ENCODE data around the gene BAG2.

Gene BAG2

DNA sequence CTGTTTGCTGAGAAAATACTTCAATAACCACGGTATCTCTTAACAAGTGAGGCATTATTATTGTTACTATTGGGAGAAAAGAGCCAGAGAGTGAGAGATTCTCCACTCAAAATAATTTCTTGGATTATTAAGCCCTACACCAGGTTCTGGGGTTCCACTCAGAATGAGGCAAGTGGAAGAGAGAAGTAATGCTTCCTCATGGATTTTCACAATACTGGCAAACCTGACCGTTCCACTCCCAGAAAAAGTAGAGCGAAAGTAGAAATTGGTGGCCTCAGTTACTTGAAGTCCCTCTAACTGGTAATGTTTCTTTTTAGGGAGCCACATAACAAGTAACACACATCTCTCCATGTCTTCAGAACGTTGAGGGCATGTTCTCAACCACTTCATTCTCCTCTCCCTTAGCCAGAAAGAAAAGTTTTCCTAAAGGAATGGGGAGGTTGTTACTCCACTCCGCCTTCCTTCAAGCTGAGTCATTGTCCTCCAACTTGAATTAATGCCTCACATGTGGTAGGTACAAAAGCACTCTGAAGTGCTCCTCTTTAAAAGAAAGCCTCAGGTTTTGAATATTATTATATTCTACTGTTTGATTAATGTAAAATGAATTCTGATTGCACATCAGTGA, 1.9 kb downstream of the BAG2 start:
- no peak for DNase-seq (ENCODE audit: low read depth in 3 of 3)

DNA sequence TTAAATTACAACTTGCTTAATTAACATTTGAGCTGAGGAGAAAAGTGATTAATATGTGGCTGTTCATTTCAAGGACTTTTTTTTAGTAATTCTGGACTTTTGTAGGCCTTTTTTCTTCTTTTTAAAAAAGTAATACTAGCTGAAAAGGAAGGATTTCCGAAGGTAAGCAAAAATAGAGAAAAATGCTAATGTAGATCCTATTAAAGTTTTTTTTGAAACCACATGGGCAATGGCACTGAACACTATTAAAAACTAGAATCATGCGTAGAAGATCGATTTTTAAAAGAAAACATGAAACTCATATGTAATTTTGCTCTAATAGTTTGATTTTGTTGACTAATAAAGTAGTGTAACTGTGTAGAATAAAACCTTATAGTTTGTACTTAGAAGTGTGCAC, 2.4 kb downstream of the BAG2 start:
- DNase-seq (ENCODE audit: low read depth in 3 of 3), result no peak

DNA sequence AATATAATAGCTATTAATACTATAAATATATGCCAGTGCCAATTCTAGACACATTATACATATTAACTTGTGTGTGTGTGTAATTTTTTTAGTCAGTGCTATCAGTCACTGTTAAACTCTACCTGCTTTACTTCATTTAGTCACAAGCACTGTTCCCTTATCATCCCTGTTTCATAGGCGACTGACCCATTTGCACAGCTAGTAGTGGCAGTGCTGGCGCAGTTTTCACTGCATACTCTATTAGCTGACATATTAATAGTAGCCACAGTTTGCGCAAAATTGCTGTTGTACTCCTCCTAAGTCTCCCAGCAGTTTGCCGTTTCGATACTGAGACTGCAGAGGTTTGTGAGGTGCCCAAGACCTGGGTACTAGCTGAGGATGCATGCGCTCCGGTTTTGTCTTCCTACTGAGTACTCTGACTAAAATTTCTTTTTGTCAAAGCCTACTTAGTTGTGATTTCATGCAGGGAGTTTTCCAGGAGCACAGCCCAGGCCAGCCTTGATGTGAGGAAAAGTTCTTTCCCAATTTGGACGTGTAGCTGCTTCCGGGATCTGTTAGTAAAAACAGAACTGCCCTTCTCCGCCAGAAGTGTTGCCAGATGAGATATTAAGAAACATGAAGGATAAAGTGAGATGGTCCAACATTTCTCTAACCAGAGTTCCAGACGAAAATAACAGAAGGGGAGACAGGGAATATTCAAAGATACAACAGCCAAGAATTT, 5.6 kb downstream of the BAG2 start:
- DNase-seq (ENCODE audit: low read depth in 3 of 3), result no peak

DNA sequence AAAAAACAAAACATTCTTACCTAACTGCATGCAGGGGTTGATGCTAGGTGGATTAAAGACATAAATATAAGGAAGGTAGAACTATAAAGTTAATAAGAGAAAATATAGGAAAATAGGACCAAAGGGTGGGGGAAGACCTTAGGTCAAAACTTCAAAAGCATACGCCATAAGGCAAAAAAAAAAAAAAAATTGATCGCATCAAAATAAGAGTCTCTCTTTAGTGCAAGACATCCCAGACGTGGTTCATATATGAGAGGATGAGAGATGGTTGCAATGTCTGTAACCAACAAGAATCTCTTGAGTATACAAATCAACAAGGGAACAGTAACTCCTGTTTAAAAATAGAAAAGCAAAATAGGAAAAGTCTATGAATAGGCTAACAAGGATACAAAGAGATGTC, 8.5 kb downstream of the BAG2 start:
- DNase-seq (ENCODE audit: low read depth in 3 of 3), result no peak

DNA sequence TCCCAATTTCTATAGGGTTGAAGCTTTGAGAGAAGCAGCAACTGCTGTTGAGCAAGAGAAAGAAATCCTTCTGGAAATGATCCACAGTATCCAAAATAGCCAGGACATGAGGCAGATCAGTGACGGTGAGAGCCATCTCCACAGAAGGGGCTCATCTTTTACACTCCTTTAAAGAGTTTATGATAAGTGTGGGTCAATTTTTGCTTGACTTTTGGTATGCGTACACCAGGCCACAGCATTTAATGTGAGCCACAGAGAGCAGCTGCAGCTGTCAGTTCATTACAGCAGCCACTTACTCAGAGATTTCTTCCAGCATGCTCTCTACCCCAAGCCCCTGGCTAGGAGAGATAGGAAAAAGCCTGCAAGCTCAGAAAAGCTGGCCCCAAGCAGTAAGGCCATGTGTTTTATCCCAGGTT, 9.9 kb downstream of the BAG2 start:
- no peak for DNase-seq (ENCODE audit: low read depth in 3 of 3)

DNA sequence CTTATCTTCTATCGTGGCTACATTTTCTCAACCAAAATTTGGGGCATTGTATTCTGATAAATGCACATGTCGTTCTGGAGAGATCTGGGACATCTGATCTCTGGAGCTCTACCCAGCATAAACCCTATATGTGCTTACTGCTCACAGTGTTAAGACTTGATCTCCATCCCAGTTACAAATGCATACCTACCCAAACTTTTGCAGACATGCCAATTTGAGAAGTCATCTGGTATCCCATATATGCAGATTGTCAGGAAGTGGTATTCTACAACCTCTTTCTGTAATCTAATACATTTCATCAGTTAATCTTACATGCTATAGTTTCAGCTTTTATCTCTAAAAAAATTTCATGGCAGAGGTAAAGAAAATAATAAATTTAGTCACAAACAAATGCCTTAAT, 11.2 kb downstream of the BAG2 start:
- DNase-seq (ENCODE audit: low read depth in 3 of 3), result no peak

DNA sequence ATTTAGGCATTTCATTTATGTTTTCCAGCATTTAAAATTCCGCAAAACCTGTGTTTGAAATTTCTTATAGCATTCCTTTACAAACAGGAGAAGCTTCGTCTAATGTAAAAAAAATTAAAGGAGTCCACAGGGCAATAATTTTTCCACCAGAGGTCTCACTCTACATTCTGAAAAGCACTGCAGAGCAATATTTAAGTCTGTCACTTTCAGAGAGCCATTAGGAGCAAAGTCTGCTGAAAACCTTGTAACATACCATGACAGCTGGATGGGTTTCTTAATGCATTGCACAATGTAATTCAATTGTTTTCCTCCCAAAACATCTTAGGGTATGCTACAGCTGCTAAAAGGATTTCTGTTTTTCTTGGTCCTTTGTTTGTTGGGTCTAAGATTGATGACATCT, 18.0 kb downstream of the BAG2 start:
- no peak for DNase-seq (ENCODE audit: low read depth in 3 of 3)

DNA sequence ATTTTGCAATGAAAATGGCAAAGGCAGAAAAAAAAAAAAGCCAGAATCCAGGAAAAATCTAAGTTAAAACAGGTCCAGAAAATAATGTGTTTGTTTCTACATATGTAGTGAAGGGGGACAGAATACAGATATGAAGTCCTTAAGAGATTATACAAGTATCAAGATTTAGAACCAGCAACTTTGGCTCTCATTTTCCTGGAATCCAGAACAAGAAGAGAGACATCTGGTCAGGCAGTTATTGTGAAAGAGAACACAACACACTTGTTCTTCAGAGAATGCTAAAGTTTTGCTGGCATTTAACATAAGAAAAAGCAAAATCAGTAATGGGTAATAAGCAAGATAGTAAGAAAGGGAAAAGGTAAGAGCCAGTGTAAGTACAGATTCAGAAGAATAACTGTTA, 21.1 kb downstream of the BAG2 start:
- no peak for DNase-seq (ENCODE audit: low read depth in 3 of 3)

DNA sequence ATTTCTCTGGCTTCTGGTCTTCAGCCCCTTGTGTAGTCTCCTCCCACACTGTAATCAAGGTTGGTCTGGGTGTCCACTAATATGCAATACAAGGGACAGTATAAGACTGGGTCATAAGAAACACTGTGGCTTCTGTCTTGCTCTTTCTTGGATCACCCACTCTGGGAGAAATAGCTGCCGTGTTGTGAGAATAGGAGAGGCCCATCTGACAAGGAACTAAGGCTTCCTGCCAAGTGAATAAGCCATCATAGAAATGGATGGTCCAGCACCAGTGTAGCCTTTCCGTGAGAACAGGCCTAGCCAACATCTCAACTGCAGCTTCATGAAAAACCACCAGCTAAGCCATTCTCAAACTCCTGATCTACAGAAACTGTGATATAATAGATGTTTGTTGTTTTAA, 23.3 kb downstream of the BAG2 start:
- DNase-seq (ENCODE audit: low read depth in 3 of 3), result no peak

DNA sequence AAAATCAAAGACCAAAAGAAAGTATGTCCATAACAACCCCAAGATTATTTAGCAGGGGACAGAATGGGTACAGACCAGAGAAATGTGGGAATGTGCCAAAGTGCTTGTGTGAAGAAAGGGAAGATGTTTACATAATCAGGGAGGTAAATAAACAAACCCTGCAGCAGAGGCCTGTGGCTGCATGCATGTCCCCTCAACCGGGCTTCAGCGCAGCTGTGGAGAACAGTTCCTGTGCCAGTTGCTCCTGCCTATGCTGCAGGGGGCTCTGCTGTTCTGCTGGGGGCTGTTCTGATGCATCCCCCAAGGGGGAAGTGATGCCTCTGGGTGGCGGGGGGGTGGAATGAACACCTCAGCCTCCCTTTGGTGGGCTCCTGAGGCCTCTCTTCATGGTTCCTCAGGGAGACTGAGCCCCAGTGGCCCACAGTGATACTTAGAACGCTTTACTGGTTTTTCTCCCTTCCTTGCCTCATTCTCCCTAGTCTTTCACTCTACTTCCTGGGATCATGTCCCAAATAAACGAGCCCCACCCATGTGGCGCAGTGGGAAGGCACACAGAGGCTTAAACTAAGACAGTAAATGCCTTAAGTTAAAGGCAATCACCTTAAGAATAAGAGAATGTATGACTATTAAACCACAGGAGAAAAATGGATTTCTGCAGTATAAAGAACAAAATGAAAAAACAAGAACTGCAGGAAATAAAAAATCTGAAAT, 27.0 kb downstream of the BAG2 start:
- no peak for DNase-seq (ENCODE audit: low read depth in 3 of 3)

DNA sequence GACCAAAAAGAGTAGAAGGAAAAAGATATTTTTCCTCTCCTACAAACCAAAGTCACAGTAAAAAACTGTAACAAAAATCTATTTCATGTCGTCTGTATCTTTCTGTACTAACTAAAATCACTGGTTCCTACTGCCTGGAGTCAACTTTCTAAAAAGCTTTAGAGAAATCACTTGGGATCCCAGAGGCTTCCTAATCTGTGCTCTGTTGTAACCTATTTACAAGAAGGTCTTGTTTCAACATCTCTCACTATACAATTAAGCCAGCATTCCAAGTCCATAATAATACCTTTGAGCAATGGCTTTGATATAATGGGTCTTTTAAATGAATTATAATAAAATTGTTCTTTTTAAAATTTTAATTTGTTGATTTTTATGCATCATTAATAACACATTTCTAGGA, 29.6 kb downstream of the BAG2 start:
- DNase-seq (ENCODE audit: low read depth in 3 of 3), result no peak

DNA sequence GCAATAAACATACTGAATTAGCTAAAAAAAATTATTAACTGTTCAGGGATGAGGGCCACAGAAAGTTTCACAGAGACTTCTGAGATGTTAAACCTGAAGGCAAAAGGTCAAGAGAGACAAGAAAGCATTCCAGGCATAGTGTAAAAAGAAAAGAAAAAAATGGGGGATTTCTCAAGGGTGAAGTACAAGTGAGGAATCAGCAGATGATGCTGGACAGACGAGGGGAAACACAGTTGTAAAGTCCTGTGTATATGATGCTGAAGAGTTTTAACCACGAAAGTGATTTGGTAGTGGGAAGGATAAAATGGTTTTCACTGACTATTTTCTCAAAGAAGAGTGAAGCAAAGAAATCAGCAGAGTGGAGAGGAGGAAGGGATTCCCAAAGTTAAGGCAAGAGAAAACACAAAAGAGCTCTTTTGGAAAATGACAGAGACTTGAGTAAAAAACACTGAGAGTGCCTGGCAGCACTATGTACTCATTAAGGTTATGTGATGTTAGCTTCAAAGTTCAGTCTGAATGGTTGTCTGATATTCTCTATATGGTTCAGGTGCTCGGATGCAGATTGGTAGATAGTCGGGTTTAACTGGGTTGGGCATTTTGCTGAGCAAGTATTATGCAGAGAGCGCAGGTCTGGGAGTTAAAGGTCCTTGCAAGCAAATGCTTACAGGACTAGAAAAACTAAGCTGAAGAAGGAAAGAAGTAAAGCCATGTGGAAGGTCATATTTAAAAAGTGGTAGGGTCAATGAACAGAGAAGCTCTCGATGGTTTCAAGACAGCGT, 33.6 kb downstream of the BAG2 start:
- no peak for DNase-seq (ENCODE audit: low read depth in 3 of 3)

DNA sequence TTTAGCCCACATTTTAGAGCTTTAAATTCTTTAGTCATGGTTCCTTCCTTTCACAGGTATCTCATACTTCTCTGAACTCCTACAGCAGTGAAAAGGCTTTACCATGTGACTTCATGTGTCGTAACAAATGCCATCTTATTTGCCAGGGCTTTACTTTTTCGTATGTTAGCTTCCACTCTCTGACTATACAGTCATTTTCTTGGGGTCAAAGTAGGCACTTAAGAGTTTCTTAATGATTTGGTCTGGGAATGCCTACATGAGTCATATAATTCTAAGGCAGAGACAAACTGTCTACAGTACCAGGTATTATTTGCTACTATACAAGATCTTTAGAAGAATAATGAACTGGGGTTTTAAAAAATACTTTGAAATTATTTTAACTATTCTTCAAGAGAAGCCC, 35.0 kb downstream of the BAG2 start:
- no peak for DNase-seq (ENCODE audit: low read depth in 3 of 3)

DNA sequence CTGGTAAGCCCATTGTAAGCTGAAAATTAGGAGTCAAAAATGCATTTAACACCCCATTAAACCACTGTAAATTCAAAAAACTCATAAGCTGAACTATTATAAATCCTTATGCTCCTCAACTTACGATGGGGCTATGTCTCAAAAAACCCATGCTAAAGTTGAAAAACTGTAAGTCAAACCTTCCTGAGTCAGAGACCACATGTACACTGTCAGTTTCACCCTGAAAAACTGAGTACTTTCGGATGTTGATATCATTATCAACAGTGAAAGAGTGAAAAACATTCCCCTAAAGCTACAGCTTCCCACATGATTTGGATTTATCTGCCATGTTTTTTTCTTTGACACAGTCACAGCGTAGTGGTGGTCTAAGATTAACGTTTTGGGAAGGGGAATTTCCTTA, 35.7 kb downstream of the BAG2 start:
- DNase-seq (ENCODE audit: low read depth in 3 of 3), result no peak

DNA sequence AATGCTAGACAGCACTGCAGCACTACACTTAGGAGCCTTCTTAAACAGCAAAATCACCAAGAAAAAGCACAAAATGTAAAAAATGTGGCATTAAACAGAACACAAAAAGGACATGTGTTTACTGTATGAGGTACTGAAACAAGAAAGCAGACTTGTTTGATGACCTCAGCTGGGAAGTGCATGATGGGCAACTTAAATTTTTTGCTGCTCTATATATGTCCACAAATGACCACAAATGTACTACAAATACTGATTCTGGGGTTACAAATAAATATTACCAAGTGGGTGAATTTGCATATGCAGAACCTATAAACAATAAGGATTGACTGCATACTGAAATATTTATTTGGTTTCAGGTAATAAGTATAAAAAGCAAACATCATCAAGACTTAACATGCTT, 36.9 kb downstream of the BAG2 start:
- DNase-seq (ENCODE audit: low read depth in 3 of 3), result no peak

DNA sequence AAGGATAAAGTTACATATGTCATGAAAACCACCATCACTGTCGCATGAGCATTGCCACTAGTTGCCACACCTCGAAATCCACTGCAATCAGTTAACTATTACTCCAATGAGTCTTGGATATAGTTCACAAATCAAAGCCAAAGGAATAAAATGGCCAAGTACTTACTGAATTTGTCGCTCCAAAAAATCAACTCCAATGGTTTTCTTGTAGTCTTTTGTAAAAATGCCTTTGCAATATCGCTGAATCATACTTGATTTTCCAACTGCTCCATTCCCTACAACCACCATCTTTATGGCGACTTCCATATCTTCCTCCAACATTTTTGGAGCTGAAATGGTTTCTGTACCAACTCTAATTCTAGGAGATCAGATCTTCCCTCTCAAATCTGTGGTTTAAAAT, 37.9 kb downstream of the BAG2 start:
- no peak for DNase-seq (ENCODE audit: low read depth in 3 of 3)

DNA sequence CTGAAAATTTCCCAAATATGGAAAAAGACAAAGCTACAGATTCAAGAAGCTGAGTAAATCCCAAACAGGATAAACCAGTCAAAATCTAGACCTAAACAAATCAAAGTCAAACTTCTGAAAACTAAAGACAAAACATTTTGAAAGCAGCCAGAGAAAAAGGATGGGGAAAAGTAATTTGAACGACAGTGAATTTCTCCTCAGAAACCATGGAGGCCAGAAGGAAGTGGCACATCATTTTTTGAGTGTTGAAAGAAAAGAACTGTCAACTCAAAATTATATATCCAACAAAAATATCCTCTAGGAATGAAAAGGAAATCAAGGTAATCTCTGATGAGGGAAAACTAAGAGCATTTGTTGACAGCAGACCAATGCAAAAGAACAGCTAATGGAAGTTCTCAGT, 43.1 kb downstream of the BAG2 start:
- DNase-seq (ENCODE audit: low read depth in 3 of 3), result no peak

DNA sequence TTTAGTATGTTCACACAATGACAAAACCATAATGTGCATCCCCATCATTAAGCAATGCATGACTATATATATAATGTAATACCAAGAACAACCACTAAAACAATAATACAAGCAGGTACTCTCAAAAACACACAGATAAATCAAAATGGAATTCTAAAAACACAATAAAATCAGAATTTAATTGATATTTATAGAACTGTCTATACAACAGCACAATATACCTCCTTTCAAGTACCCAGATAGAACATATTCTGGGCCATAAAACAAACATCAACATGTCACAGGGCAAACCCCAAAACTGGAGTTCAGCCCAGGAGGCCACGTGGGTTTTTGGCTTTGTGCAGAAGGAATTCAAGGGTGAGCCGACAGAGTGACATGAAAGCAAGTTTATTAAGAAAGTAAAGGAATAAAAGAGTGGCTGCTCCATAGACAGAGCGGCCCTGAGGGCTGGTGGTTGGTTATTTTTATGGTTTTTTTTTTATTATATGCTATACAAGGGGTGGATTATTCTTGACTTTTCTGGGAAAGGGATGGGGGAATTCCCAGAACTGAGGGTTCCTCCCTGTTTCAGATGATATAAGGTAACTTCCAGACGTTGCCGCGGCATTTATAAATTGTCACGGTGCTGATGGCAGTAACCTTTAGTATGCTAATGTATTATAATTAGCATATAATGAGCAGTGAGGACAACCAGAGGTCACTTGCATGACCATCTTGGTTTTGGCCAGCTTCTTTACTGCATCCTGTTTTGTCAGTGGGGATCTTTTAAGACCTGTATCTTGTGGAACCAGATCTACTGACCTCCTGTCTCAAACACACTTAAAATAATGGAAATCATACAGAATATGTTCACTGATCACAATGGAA, 44.3 kb downstream of the BAG2 start:
- no peak for DNase-seq (ENCODE audit: low read depth in 3 of 3)

DNA sequence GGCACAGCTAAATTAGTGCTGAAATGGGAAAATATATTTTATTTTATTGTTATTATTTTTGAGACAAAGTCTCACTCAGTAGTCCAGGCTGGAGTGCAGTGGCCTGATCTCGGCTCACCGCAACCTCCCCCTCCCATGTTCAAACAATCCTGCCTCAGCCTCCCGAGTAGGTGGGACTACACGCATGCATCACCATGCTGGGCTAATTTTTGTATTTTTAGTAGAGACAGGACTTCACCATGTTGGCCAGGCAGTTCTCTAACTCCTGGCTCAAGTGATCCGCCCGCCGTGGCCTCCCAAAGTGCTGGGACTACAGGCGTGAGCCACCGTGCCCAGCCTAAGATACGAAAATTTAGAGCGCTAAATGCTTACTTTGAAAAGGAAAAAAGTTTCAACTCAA, 45.1 kb downstream of the BAG2 start:
- DNase-seq (ENCODE audit: low read depth in 3 of 3), result no peak

DNA sequence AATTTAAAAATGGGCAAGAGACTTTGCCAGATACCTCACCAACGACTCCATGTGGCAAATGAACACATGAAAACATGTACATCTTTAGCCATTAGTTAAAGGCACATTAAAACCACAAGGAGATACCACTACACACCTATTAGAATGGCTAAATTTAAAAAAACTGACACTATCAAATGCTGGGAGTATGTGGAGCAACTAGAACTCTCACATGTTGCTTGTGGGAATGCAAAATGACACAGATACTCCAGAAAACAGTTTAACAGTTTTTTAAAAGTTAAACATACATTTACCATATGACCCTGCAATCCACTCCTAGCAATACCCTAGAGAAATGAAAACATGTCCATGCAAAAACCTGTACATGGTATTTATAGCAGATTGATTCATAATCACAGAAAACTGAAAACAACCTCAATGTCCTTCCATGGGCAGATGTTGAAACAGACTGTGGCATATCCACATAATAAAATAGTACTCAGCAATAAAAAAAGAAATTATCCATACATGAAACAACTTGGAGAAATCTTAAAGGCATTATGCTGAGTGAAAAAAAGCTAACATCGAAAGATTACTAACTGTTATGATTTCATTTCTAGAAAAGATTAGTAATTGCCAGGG, 48.1 kb downstream of the BAG2 start:
- DNase-seq (ENCODE audit: low read depth in 3 of 3), result no peak
